Activated CD8-positive, alpha-beta memory T cell treated with anti-CD3 and anti-CD28 coated beads, Interleukin-2, amount 50 U/mL, for 48 hours (primary cell): ENCODE results near the gene MICU1.
"Not testable (repeated sequence)": the region's sequence is repeated elsewhere in the genome, so short reads cannot be mapped to it uniquely, and the experiment has no call there.

Experiments
- DNase-seq: peaks from one replicate; pipeline ENCODE4 v3.0.0-alpha.2; 2020

Gene MICU1

DNA sequence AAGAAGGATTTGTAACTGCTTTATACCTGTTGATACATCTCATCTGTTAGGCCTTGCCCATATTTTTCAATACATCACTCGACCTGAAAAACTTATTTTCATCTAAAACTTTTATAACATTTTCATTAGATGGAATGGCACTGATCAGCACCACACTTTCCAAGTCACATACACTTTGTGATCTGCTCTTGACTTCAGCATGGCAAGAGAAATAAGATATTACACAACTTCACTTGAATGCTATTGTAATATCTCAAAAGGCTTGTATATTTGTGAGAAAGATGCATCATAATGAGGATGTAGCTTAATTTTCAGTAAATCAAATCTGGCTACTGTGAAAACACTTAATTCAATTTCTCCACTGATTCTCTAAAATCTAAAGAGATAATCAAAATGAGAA, 126.2 kb downstream of the MICU1 start:
- DNase-seq = no peak

DNA sequence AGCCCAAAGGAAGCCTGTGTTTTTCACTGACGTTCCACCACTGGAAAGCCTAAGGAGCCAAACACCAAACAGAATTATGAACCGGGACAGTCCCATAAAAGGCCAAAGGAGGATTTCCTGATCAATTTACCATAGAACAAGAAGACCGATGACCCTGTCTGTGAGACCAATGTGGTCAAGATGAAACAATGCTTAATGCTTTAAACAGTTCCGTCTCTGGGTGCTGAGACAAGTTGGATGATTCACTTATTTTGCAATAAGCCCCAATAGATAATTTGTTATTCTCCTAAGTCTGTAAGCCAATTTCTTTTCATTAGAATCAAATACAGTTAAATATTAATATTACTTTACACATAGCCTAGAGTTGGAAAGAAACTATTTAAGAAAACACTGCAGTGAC, 134.9 kb downstream of the MICU1 start:
- DNase-seq = no peak

DNA sequence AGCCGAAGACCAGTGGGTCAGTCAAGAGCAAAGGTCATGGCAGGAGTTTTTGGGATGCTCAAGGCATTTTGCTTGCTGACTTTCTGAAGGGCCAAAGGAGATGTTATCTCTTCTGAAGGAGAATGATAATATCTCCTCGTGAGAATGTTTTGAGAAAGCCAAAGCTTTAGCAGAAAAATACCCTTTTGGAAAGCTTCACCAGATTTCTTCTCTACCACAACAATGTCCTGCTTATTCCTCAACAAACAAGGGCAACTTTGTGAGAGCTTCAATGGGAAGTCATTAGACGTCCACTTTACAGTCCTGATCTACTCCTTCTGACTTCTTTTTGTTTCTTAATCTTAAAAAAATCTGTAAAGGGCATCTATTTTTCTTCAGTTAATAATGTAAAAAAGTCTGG, 138.4 kb downstream of the MICU1 start:
- DNase-seq = no peak

DNA sequence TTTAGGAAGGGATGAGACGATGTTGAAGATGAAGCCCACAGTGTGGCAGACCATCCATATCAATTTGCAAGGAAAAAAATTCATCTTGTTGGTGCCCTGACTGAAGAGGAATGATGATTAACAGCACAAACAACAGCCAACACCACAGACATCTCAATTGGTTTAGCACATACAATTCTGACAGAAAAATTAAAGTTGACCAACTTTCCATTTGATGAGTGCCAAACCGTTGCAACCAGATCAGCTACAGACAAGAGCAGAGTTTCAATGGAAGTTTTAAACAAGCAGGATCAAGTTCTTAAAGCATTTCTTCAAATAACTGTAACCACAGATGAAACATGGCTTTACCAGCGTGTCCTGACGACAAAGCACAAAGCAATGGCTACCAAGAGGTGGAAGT, 138.8 kb downstream of the MICU1 start:
- no peak for DNase-seq

DNA sequence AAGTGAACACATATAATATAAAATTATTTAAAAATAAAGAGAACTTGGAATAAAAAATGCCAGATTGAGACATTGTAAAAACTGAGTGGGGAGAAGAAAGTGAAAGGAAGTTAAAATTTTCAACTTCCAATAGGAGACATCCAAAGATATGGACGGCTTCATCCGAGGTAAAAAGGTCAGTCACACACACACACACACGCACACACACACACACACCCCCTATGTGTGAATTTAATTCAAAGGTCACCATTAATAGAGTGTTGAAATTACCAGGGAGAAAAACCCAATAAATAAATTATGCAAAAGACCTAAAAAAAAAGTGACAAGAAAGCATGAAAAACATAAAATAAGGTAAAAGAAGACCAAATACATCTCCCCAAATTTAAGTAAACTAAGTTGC, 140.2 kb downstream of the MICU1 start:
- no peak for DNase-seq

DNA sequence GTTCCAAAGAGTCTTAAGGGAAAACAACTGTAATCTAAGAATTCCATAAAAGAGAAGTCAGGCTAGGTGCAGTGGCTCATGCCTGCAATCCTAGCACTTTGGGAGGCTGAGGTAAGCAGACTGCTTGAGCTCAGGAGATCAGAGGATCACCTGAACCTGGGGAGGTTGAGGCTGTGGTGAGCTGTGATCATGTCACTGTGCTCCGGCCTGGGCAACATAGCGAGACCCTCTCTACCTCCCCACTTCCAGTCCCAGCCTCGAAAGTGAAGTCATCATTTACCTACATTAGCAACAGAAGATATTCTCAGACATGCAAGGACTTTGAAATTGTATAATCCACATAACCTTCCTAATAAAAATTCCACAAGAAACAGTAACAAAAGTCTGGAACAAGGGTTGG, 141.4 kb downstream of the MICU1 start:
- DNase-seq = no peak

DNA sequence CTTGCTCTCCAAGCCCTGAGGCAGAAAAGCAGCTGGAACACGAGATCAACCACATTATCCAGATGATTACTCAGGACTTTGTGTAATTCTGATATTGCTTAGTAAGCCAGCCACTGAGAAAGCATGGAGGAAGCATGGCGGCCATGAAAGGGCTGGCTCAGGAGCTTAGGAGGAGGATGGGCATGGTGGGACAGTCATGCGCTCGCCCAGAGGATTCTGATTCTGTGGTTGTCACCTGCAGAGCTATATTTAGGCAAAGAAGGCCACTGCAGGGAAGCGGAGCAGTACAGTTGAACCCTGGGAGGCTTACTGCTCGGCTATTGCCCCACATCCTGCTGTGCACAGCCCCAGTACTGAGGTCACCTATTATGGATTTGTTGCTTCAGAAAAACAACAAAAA, 142.4 kb downstream of the MICU1 start:
- no peak for DNase-seq

DNA sequence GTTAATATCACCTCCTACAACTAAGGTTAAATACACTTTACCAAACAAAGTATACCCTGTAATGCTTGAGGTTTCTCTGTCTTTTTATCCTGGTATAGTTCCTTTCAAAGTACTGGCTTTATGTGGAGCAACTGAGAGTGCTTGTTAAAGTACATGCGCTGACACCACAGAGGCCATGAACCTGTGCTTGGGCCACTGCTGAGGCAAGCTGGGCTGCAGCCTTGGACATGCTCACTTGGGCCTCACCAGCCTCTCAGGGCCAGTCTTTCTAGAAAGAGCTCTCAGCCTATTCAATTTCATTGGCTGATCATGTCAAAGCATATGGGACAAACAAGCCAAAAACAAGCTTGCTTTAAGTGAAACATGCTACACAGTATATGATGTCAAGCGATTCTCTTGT, 145.0 kb downstream of the MICU1 start:
- no peak for DNase-seq

DNA sequence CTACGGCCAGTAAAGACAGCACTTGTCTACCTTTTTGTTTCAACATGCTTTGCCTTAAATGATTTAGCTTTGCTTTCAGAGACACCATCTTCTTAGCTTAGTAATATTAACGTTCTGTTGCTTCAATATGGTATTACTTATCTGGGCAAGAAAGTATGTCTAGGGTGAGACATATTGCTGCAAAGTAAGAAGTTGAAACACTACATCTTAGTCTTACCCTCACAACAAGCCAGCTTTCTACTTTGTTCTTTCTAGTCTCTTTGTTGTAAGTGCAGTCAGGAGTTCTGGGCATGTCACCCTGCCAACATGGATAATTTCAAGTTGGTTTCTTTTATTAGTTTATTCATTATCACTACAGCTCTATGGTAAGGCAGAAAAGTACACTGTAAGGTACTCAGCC, 148.4 kb downstream of the MICU1 start:
- no peak for DNase-seq

DNA sequence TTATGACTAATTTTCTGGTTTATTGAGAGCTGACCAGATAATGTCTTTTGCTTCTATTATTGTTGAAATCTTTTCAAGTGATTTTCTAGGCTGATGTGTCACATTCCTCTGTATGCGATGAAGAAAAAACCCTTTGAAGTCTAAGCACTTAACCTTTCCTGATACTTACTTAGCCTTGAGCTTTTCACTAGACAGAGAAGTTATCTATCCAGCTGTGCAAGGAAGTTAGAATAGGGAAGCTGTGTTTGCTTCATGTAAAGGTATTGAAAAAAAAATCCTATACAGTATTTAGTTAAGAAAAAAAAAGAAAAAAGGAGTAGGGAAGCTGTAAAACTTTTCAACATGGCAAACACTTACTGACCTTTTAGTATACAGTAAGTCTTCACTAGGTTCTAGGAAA, 153.6 kb downstream of the MICU1 start:
- no peak for DNase-seq

DNA sequence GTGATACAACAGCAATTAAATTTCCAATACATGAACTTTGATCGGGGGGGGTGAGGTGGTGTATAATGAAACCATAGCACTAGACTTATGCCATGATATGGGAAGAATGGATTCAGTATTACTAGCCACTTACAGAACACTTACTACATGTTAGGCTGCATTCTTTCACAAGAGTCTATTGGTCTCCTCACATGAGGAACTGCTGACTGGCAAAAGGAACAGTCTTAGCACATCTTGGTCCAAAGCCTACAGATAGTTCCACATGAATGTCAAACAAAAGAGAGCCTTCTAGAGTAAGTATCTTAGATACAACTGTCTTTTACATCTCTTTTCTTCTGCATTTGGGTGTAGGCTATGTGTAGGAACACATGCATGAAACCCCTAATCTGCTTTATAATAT, 155.2 kb downstream of the MICU1 start:
- no peak for DNase-seq

DNA sequence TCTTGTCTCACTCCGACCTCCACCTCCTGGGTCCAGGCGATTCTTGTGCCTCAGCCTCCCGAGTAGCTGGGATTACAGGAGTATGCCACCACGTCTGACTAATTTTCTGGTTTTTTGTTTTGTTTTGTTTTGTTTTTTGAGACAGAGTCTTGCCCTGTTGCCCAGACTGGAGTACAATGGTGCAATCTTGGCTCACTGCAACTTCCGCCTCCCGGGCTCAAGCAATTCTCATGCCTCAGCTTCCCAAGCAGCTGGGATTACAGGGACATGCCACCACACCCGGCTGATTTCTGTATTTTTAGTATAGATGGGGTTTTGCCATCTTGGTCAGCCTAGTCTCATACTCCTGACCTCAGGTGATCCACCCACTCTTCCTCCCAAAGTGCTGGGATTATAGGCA, 158.8 kb downstream of the MICU1 start:
- not testable (repeated sequence) for DNase-seq

DNA sequence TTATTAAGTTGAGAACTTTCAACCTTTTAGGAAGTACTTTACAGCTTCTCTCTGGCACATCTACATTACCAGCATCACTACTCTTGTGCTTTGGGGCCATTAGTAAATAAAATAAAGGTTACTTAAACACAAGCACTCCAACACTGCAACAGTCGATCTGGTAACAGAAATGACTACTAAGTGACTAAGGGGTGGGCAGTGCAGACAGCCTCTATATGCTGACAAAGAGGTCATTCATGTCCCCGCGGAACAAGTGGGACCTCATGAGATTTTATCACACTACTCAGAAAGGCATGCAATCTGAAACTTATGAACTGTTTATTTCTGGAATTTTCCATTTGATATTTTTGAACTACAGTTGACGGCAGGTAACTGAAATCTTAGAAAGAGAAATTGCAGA, 159.9 kb downstream of the MICU1 start:
- no peak for DNase-seq

DNA sequence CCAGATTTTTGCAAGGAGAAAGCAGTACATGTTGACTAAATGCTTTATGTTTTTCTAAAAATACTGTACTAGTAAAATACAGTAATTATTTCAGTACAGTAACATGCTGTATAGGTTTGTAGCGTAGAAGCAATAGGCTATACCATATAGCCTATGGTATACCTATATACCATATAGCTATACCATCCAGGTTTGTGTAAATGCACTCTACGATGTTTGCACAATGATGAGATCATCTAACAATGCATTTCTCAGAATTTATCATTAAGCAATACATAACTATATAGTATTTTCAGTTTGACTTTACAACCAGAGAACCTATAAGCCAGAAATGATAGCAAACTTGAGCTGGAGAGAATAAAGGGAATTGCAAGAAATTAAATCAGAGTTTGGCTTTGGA, 161.4 kb downstream of the MICU1 start:
- no peak for DNase-seq

DNA sequence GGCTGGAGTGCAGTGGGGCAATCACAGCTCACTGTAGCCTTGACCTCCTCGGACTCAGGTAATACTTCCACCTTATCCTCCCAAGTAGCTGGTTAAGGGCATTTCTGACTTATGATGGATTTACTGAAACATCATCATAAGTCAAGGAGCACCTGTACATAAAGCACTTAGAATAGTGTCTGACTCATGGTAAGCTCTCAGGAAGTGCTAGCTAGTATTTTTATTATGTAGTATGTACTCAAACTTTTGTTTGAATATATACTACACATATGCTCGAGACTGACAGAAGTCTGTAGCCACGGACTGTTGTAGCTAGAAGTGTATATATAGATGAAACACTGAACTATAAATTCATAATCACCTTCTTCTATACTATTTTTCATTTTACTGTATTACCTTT, 163.6 kb downstream of the MICU1 start:
- no peak for DNase-seq

DNA sequence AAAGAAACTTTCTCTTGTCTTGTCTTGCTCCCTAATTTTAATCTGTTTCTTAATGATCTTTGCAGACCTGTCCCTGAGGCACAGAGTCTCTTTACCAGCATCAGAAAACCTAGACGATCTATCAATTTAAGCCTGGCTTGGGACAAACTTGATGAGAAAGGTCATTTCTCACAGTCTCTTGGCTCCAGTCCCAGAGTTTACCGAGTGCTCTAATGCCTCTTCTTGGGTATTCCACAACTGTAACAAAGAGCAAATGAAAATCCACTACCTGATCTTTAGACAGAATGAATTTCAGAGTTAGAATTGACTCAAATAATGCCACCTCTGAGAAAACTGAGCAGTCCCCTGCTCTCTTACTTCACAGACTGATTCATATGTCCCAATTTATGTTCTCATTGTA, 164.8 kb downstream of the MICU1 start:
- DNase-seq = no peak

DNA sequence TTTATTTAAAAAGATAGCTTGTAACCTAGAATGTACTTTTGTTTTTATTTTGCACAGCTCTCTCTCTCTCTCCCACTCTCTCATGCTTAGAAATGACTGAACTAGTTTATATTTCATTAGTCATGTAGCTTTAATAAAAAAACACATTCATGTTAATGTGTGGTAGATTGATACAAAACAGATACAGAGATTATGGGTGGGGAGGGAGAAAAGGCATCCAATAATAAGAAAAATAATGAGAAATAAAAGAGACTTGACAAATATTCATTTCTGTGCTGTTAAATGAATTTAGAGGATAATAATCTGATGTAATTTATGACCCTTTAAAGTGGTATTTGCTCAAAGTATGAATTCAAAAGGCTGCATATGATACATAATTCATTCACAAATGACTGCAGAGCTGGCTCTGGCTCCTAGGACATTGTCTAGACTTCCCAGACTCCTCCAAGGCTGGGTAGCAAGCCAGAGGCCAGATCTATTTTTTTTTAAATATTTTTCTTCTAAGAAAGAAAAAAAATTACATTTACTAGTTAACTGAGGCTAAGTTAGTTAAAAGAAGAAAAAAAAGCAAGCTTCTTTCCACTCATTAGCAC, 165.5 kb downstream of the MICU1 start:
- no peak for DNase-seq

DNA sequence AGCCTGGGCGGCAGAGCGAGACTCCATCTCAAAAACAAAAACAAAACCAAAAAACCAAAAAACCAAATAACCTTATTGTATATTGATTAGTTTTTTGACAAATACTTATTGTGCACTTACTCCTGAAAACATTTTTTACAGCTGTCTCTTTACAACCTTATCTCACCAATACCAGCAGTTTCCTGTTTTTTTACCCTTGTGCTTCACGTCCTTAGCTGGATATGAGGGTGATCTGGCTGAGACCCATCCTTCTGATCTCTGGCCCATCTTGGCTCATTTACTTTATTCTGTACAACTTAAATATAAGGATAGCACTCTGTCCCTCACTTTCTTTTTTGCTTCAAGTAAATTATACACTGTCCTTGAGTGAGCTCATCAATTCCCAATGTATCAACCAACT, 166.6 kb downstream of the MICU1 start:
- no peak for DNase-seq

DNA sequence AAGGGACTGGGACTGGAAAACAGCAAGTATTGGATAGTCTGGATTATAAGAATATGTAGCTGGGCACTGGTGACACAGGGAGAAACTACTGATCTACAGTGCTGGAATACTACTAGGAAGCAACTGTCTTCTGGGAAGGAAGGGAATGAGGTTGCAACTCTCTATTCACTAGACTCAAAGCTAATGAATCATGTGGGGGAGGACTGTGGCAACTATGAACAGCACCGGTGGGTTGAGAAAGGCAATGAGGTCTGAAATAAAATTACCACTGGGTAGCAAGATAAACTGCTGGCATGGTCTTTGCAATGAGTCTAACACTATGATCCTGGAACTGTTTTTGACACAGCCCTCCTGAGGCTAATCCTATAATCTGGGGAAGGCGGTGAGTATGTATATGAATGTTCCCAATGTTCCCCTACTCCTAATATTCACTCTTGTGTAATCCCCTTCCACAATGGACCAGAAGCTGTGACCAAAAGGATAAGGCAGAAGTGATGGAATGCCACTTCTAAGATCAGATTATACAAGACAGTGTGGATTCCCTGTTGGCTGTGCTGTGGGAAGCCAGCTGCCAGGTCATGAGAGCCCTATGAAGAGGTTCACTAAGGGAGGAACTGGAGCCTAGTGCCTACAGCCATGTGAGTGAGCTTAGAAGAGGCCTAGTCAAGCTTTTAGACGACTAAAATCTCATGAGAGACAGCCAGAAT, 169.8 kb downstream of the MICU1 start:
- no peak for DNase-seq

DNA sequence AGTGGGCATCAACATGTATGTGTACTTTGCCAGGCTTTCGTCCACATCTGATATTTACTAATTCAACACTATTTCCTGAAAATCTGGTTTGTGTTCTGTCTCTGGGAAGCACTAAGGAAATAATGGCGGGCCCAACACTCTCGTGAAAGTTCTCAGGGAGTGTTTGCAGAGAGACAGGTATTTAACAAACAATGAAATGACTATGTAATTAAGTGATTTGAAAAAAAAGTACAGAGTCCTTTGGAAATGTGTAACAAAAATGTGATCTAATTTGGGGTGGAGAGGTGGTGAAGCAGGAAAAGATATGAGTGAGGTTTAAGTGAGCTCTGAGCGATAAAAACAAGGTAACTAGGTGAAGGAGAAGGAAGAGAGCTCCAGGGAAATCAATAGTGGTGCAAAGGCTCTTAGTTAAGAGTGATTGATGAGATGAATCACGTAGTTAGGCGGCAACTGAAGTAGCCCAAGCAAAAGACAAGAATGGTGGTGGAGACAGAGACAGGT, 175.9 kb downstream of the MICU1 start:
- DNase-seq = no peak

DNA sequence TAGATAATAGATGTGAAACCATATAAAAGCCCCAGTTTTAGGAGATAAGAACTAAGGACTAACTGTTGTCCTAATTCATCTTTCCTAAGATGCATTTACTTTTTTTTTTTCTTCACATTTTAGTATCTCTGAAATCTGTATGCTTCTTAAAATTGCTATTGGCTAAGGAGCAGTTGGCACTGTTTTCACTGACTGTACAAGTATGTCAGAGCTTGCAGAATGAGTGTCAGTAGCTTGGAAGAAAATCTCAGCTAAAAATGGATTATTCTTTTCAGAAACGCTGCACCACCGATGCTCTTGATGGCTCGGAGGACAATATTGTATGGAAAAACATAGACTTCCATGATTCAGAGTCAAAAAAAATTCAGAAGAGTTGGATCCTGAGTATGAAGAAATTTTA, 180.0 kb downstream of the MICU1 start:
- DNase-seq = no peak

DNA sequence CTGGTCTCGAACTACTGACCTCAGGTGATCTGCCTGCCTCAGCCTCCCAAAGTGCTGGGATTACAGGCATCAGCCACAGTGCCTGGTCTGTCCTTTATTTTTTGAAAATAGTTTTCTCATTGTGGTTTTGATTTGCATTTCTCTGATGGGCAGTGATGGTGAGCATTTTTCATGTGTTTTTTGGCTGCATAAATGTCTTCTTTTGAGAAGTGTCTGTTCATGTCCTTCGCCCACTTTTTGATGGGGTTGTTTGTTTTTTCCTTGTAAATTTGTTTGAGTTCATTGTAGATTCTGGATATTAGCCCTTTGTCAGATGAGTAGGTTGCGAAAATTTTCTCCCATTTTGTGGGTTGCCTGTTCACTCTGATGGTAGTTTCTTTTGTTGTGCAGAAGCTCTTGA, 182.9 kb downstream of the MICU1 start:
- not testable (repeated sequence) for DNase-seq

DNA sequence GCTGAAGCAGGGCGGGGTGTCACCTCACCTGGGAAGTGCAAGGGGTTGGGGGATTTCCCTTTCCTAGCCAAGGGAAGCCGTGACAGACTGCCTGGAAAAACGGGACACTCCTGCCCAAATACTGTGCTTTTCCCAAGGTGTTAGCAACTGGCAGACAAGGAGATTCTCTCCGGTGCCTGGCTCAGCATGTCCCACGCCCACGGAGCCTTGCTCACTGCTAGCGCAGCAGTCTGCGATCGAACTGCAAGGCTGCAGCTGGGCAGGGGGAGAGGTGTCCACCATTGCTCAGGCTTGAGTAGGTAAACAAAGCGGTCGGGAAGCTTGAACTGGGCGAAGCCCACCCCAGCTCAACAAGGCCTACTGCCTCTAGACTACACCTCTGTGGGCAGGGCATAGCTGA, 190.3 kb downstream of the MICU1 start:
- no peak for DNase-seq

DNA sequence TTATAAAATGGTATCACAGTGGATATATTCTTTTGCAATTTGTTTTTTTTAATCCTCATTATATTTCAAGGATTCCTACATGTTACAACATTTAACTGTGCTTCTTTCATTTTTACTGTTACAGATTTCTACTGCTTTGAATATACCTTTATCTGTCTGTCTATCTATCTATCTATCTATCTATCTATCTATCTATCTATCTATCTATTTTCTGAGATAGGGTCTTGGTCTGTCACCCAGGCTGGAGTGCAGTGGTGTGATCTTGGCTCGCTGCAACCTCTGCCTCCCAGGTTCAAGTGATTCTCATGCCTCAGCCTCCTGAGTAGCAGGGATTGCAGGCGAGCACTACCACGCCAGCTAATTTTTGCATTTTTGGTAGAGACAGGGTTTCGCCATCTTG, 194.9 kb downstream of the MICU1 start:
- DNase-seq = not testable (repeated sequence)

DNA sequence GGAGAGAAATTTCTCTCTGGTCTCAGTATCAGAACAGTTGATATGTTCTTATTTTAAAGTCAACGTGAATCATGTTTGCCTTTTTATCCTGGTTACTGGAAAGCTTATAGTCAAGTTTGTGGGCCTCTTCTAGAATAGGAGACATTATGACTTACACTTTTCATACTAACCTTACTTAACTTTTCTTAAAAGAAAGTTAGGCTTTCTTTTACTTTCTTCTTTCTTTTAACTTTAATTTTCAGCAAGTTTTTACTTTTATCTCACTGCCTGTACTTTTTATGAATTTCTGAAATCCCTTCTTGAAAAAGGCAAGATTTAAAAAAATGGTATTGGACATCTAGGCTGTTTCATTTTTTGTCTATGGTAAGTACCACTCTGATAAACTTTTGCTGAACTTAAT, 195.9 kb downstream of the MICU1 start:
- DNase-seq = no peak
